Measurements from ENCODE around the gene TBX20. TPM values are rescaled to one million over a fixed set of nuclear protein-coding genes. Genes with fewer than 3 reads are reported as not detected.
"Not testable (repeated sequence)": the region's sequence is repeated elsewhere in the genome, so short reads cannot be mapped to it uniquely, and the experiment has no call there.

Gene TBX20
- total and polyA plus RNA-seq, 10 of the 15 experiments (the other 5 are each of a cell fraction or from before 2014, with no cell fraction given), result not detected

GRCh38 chr7:35204031-35204430 lies 49.9 kb downstream of the TBX20 start:
- not testable (repeated sequence) for H3K27me3 ChIP-seq (replicated peaks in 1 of 2; ENCODE audit: control insufficient read depth in 2 of 2, insufficient read depth in 2 of 2, low read length in 1 of 2)

GRCh38 chr7:35202353-35202752 lies 51.5 kb downstream of the TBX20 start:
- H3K27ac ChIP-seq (ENCODE audit: control insufficient read depth, insufficient read depth); FAIRE-seq; H3K36me3 ChIP-seq (ENCODE audit: control insufficient read depth in 2 of 2, insufficient read depth in 2 of 2, low read length in 1 of 2); H3K79me2 ChIP-seq (ENCODE audit: control insufficient read depth, insufficient read depth, low read length); ATAC-seq; H3K9me3 ChIP-seq (replicated peaks; ENCODE audit: control insufficient read depth, insufficient read depth, low read length); H3K4me2 ChIP-seq (ENCODE audit: control insufficient read depth, insufficient read depth); POLR2A ChIA-PET; SMC1A ChIA-PET (ENCODE audit: uncharacterized antibody, unreplicated experiment); BruUV-seq (replicated peaks); RAD21 ChIA-PET (ENCODE audit: unreplicated experiment); H3K4me3 ChIP-seq; H3K9ac ChIP-seq (ENCODE audit: control insufficient read depth, insufficient read depth, low read length); H3K27me3 ChIP-seq (replicated peaks in 1 of 2; ENCODE audit: control insufficient read depth in 2 of 2, insufficient read depth in 2 of 2, low read length in 1 of 2); H4K20me1 ChIP-seq (ENCODE audit: control insufficient read depth, insufficient read depth); CTCF ChIA-PET; H3K4me1 ChIP-seq (ENCODE audit: control insufficient read depth, insufficient read depth, low read length); DNase-seq (ENCODE audit: low read depth, low spot score); H2AFZ ChIP-seq (ENCODE audit: control insufficient read depth, low read depth, low read length); intact Hi-C loops (cut with micrococcal nuclease; ENCODE audit: unreplicated experiment): not testable (repeated sequence)
- WGBS (ENCODE audit: insufficient coverage, insufficient replicate concordance, low lambda C conversion rate, missing lambda C conversion rate), result 32% methylated on average over 6 of the region's 6 CpGs
- in situ Hi-C loops (cut with MboI), result loop anchor here (25.0 kb wide), 1 partner anchor 310 kb away; no protein-coding TSS in a partner anchor

More at GRCh38 chr7:35204031-35204430, 49.9 kb downstream of the TBX20 start:
- POLR2A ChIA-PET; H3K27ac ChIP-seq (ENCODE audit: control insufficient read depth, insufficient read depth); H3K79me2 ChIP-seq (ENCODE audit: control insufficient read depth, insufficient read depth, low read length); H3K4me2 ChIP-seq (ENCODE audit: control insufficient read depth, insufficient read depth); ATAC-seq; intact Hi-C loops (cut with micrococcal nuclease; ENCODE audit: unreplicated experiment); H3K9ac ChIP-seq (ENCODE audit: control insufficient read depth, insufficient read depth, low read length); H3K4me1 ChIP-seq (ENCODE audit: control insufficient read depth, insufficient read depth, low read length); H3K9me3 ChIP-seq (replicated peaks; ENCODE audit: control insufficient read depth, insufficient read depth, low read length); CTCF ChIA-PET; H3K4me3 ChIP-seq; DNase-seq (ENCODE audit: low read depth, low spot score); RAD21 ChIA-PET (ENCODE audit: unreplicated experiment); SMC1A ChIA-PET (ENCODE audit: uncharacterized antibody, unreplicated experiment); H2AFZ ChIP-seq (ENCODE audit: control insufficient read depth, low read depth, low read length); FAIRE-seq; BruUV-seq (replicated peaks); H3K36me3 ChIP-seq (ENCODE audit: control insufficient read depth in 2 of 2, insufficient read depth in 2 of 2, low read length in 1 of 2); H4K20me1 ChIP-seq (ENCODE audit: control insufficient read depth, insufficient read depth): not testable (repeated sequence)
- 43% methylated on average over 5 of the region's 5 CpGs for WGBS (ENCODE audit: insufficient coverage, insufficient replicate concordance, low lambda C conversion rate, missing lambda C conversion rate)
- in situ Hi-C loops (cut with MboI), result loop anchor here (25.0 kb wide), 1 partner anchor 308 kb away; no protein-coding TSS in a partner anchor

- H2AFZ ChIP-seq (ENCODE audit: control insufficient read depth, low read depth, low read length); BruUV-seq (replicated peaks); FAIRE-seq; H3K4me3 ChIP-seq; H3K27me3 ChIP-seq (replicated peaks in 1 of 2; ENCODE audit: control insufficient read depth in 2 of 2, insufficient read depth in 2 of 2, low read length in 1 of 2); H3K36me3 ChIP-seq (ENCODE audit: control insufficient read depth in 2 of 2, insufficient read depth in 2 of 2, low read length in 1 of 2); intact Hi-C loops (cut with micrococcal nuclease; ENCODE audit: unreplicated experiment); H3K79me2 ChIP-seq (ENCODE audit: control insufficient read depth, insufficient read depth, low read length); RAD21 ChIA-PET (ENCODE audit: unreplicated experiment); H3K4me1 ChIP-seq (ENCODE audit: control insufficient read depth, insufficient read depth, low read length); H3K27ac ChIP-seq (ENCODE audit: control insufficient read depth, insufficient read depth); H4K20me1 ChIP-seq (ENCODE audit: control insufficient read depth, insufficient read depth); H3K4me2 ChIP-seq (ENCODE audit: control insufficient read depth, insufficient read depth); ATAC-seq; H3K9me3 ChIP-seq (replicated peaks; ENCODE audit: control insufficient read depth, insufficient read depth, low read length); SMC1A ChIA-PET (ENCODE audit: uncharacterized antibody, unreplicated experiment); CTCF ChIA-PET; POLR2A ChIA-PET; DNase-seq (ENCODE audit: low read depth, low spot score); H3K9ac ChIP-seq (ENCODE audit: control insufficient read depth, insufficient read depth, low read length): not testable (repeated sequence)
- 36% methylated on average over 2 of the region's 2 CpGs for WGBS (ENCODE audit: insufficient coverage, insufficient replicate concordance, low lambda C conversion rate, missing lambda C conversion rate)
- in situ Hi-C loops (cut with MboI), result loop anchor here (25.0 kb wide), 1 partner anchor 312 kb away; no protein-coding TSS in a partner anchor
These were observed 53.7 kb downstream of the TBX20 start for GRCh38 chr7:35200170-35200569.

GRCh38 chr7:35198370-35199140 lies 55.3 kb downstream of the TBX20 start:
- H3K79me2 ChIP-seq (ENCODE audit: control insufficient read depth, insufficient read depth, low read length); H4K20me1 ChIP-seq (ENCODE audit: control insufficient read depth, insufficient read depth); POLR2A ChIA-PET; RAD21 ChIA-PET (ENCODE audit: unreplicated experiment); H3K9ac ChIP-seq (ENCODE audit: control insufficient read depth, insufficient read depth, low read length); H3K27me3 ChIP-seq (replicated peaks in 1 of 2; ENCODE audit: control insufficient read depth in 2 of 2, insufficient read depth in 2 of 2, low read length in 1 of 2); SMC1A ChIA-PET (ENCODE audit: uncharacterized antibody, unreplicated experiment); H3K36me3 ChIP-seq (ENCODE audit: control insufficient read depth in 2 of 2, insufficient read depth in 2 of 2, low read length in 1 of 2); H2AFZ ChIP-seq (ENCODE audit: control insufficient read depth, low read depth, low read length); H3K27ac ChIP-seq (ENCODE audit: control insufficient read depth, insufficient read depth); H3K4me3 ChIP-seq; FAIRE-seq; H3K4me1 ChIP-seq (ENCODE audit: control insufficient read depth, insufficient read depth, low read length); DNase-seq (ENCODE audit: low read depth, low spot score); H3K4me2 ChIP-seq (ENCODE audit: control insufficient read depth, insufficient read depth); BruUV-seq (replicated peaks); ATAC-seq; in situ Hi-C loops (cut with MboI); intact Hi-C loops (cut with micrococcal nuclease; ENCODE audit: unreplicated experiment); H3K9me3 ChIP-seq (replicated peaks; ENCODE audit: control insufficient read depth, insufficient read depth, low read length): not testable (repeated sequence)
- CTCF ChIA-PET, result interaction anchor here (1.0 kb wide), 1 partner anchor 426 kb away, joined by 3 read pairs; no protein-coding TSS in a partner anchor
- WGBS (ENCODE audit: insufficient coverage, insufficient replicate concordance, low lambda C conversion rate, missing lambda C conversion rate), result 10% methylated on average over 2 of the region's 2 CpGs
